Immature natural killer cell (primary cell): ENCODE data around the gene CXCR3. TPM values are rescaled to one million over a fixed set of nuclear protein-coding genes. Genes with fewer than 3 reads are reported as not detected.
"Not testable (repeated sequence)": the region's sequence is repeated elsewhere in the genome, so short reads cannot be mapped to it uniquely, and the experiment has no call there.

Experiments
- DNase-seq, 3 donors: peaks; one replicate each; pipeline ENCODE4 v3.0.0; 2022; ENCODE audit warnings: mixed read lengths in 1 of 3
- H3K27ac Mint-ChIP-seq, 6 donors: one replicate each; pipeline ENCODE4 v1.8.0; 2020; ENCODE audit warnings: mixed read lengths in 6 of 6, mild to moderate bottlenecking in 5 of 6, inconsistent platforms in 4 of 6, moderate library complexity in 3 of 6
- H3K27me3 Mint-ChIP-seq, 3 donors: one replicate each; pipeline ENCODE4 v1.8.0; 2020 to 2021; ENCODE audit warnings: low read depth in 3 of 3, mild to moderate bottlenecking in 3 of 3, mixed read lengths in 3 of 3, moderate library complexity in 3 of 3, inconsistent platforms in 1 of 3
- H3K36me3 Mint-ChIP-seq, 3 donors: one replicate each; pipeline ENCODE4 v1.8.0; 2020; ENCODE audit warnings: mixed read lengths in 3 of 3, inconsistent platforms in 2 of 3, mild to moderate bottlenecking in 2 of 3
- H3K4me1 Mint-ChIP-seq, 2 donors: one replicate each; pipeline ENCODE4 v1.8.0; 2020; ENCODE audit warnings: inconsistent platforms in 2 of 2, mild to moderate bottlenecking in 2 of 2, mixed read lengths in 2 of 2, moderate library complexity in 1 of 2
- H3K4me3 Mint-ChIP-seq, 5 donors: one replicate each; pipeline ENCODE4 v1.8.0; 2020; ENCODE audit warnings: mild to moderate bottlenecking in 5 of 5, mixed read lengths in 5 of 5, inconsistent platforms in 3 of 5, moderate library complexity in 3 of 5
- H3K9me3 Mint-ChIP-seq, 6 donors: one replicate each; pipeline ENCODE4 v1.8.0; 2020; ENCODE audit warnings: mild to moderate bottlenecking in 6 of 6, mixed read lengths in 6 of 6, inconsistent platforms in 4 of 6, moderate library complexity in 3 of 6
- polyA plus RNA-seq, 3 donors: library from polyadenylated mRNA; unstranded; fragments of 300-500 nt; fragmentation: Illumina TruSeq; gene quantifications; one replicate each; pipeline ENCODE4 v1.2.3, GENCODE V29; 2021

Gene CXCR3
- 100 to 1,000 TPM in 1 of 3 donors, 10 to 100 TPM in 2; 31.1 to 108 (median 34.3) TPM for polyA plus RNA-seq

DNA sequence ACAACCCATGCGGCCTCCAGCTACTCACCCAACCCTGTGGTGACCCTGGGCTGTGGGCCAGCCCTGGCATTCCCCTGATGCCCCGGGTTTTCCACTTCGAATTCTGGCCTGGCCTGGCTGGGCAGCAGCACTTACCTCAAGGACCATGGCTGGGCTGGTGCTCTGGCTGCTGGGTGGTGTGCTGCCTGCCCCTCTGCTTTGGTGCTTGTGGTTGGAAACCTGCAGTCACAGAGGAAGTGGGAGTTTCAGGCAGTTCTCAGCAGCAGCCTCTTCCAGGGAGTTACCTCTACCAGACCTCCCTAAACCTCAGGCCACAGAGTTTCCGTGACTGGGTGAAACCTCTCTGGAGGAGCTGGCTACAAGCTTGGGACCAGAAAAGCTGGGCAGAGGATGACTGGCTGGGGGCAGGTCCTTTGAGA lies at the start of gene CXCR3:
CXCR3 (minus strand) TSS at position 209 of the 419 bp plus-strand sequence; CDS start at position 147, 62 bp downstream.
- peaks cover 79 to 92% of the 10 kb centered on the region in 2 donors for H3K4me1 Mint-ChIP-seq
- H3K27me3 Mint-ChIP-seq, result peaks cover 15 to 21% (median 15%) of the 10 kb centered on the region in 3 donors
- H3K4me3 Mint-ChIP-seq, result peak within 1 kb of the TSS; percentile 84 to 92 (median 87)
- H3K9me3 Mint-ChIP-seq, result no peaks in the 10 kb centered on the region
- peak; percentile 60 to 67 (median 62) for DNase-seq
- peaks cover 0 to 15% (median 5%) of the 10 kb centered on the region in 3 donors for H3K36me3 Mint-ChIP-seq
- H3K27ac Mint-ChIP-seq, result peak within 1 kb of the TSS; percentile 88 to 97 (median 94)

DNA sequence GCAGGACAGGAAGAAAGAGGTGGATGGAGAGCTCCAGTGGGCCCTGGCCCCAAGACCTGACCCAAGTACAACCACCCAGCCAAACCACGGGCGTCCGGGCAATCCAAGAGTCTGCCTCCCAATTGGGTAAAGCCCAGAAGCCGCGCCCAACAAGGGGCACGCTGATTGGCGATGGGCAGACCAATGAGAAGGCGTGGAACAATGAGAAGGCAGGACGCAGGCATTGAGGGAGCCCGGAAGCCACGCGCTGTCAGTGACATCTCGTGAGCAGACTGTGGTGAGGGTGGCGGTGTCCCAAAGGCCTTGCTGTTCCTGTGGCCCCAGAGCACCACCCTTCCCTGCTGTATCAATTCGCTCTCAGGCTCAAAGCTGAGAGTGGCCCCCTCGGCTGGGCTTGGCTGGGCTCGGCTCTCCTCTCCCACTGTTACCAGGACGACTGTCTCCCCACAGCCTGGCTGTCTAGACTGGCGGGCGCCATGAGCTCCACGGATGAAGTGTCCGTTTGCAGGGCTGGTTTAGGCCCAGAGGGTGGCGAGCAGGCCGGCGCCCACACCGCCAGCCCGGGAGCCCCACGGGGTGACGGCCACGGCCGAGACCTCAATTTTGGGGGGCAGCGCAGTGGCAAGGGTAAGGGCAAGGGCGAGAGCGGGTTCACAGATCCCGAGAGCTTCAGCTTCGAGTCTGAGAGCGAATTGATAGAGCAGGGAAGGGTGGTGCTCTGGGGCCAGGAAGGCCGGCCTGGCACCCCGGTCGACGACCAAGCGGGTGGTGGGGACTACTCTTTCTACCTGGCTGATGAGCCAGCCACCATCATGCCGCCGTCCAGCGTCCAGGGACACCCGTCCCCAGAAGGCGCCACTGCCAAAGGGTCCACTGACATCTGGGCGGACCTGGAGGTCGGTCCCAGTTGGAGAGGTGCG lies 49.3 kb upstream of the CXCR3 start, which contains the start of gene LOC101059915:
LOC101059915 (plus strand) TSS at position 219 of the 920 bp plus-strand sequence.
- H3K4me3 Mint-ChIP-seq, result no peak within 1 kb of the TSS
- no peak for DNase-seq
- H3K27ac Mint-ChIP-seq, result no peak within 1 kb of the TSS
- H3K9me3 Mint-ChIP-seq, result no peaks in the 10 kb centered on the region
- no peaks in the 10 kb centered on the region for H3K36me3 Mint-ChIP-seq
- peaks cover 10 to 12% of the 10 kb centered on the region in 2 donors for H3K4me1 Mint-ChIP-seq
- H3K27me3 Mint-ChIP-seq, result peaks cover 3 to 17% (median 3%) of the 10 kb centered on the region in 3 donors

GRCh38 chrX:71666240-71667223 lies 48.2 kb upstream of the CXCR3 start:
- H3K4me3 Mint-ChIP-seq, result no peak overlapping the region
- H3K4me1 Mint-ChIP-seq, result peaks cover 17 to 18% of the 10 kb centered on the region in 2 donors
- H3K9me3 Mint-ChIP-seq, result no peaks in the 10 kb centered on the region
- H3K27ac Mint-ChIP-seq, result no peak overlapping the region
- peaks cover 5 to 14% (median 6%) of the 10 kb centered on the region in 3 donors for H3K27me3 Mint-ChIP-seq
- DNase-seq, result no peak
- H3K36me3 Mint-ChIP-seq, result no peaks in the 10 kb centered on the region

- Mint-ChIP-seq H3K4me1 (peaks cover 15 to 25% of the 10 kb centered on the region in 2 donors), H3K36me3 (no peaks in the 10 kb centered on the region), H3K4me3 (no peak overlapping the region), H3K27ac (no peak overlapping the region), H3K9me3 (no peaks in the 10 kb centered on the region), H3K27me3 (peaks cover 5 to 17% (median 6%) of the 10 kb centered on the region in 3 donors)
- no peak for DNase-seq
Measured at GRCh38 chrX:71665747-71666146, 47.4 kb upstream of the CXCR3 start.

DNA sequence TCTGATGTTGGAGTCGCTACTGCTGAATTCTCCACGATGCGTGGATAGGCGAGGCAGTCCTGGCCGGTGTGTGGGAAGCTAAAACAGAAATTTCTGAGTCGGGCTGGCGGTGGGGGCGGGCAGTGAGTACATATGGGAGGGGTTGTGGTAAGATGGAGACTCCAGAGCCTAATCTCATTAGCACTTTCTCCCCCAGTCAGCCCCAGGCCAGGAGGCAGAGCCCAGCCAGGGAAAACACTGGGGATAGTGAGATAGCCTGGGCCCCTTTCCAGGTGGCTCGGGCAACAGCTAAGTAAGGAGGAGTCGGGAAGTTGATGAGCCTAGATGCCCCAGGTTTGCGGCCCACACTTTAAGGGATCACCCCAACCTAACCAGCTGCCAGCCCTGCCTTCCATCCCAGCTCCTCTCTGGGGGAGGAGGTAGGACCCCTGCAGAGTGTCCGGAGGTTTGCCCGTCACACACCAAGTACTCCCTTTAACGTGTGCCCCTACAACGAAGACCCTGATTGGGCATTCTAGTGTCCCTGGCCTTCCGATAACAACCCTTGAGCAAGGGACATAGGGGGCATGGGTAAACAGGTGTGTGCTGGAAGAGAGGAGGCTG lies 46.7 kb upstream of the CXCR3 start:
- Mint-ChIP-seq H3K36me3 (no peaks in the 10 kb centered on the region), H3K4me1 (peaks cover 15 to 28% of the 10 kb centered on the region in 2 donors), H3K4me3 (no peak overlapping the region), H3K9me3 (no peaks in the 10 kb centered on the region), H3K27me3 (peaks cover 5 to 23% (median 6%) of the 10 kb centered on the region in 3 donors), H3K27ac (no peak overlapping the region)
- no peak for DNase-seq

DNA sequence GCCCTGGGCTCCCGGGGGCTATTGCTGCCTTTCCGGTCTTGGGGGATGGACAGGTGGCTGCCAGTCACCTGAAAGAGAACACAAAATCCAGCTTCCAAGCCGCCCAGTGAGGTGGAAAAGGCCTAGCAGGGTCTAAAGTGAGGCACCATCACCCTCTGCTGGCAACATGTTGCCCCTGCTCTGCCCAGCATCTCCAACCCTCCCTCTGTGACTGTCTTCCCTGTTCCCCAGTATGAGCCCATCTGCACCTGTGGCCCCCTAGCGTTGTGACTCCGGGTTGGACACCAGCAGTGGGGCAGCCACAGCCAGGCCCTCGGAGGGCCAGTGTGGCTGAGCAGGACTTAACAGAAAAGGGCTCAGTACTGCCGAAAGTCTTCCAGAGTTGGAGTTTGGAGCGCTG lies 45.9 kb upstream of the CXCR3 start:
- not testable (repeated sequence) for H3K9me3 Mint-ChIP-seq, DNase-seq, H3K4me3 Mint-ChIP-seq, H3K36me3 Mint-ChIP-seq, H3K27ac Mint-ChIP-seq
- peaks cover 15 to 28% of the 10 kb centered on the region in 2 donors for H3K4me1 Mint-ChIP-seq
- H3K27me3 Mint-ChIP-seq, result peaks cover 5 to 15% (median 5%) of the 10 kb centered on the region in 3 donors

DNA sequence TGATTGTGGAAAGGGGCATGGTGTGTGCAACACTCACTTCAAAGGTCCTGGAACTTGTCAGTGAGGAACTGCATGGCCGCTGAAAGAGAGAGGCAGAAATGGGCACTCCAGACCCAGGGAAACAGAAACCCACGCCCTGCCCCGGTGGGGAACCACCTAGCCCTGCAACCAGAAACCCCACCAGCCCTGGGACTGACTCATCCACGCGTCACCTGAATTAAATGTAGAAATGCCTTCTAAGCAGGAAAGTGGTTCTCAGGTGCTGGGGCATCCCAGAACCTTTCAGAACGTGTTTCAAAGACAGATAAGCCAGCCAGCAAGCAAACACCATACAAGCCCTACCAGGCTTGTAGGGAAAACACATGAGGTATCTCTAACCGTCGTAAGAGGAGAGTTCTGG lies 44.9 kb upstream of the CXCR3 start:
- not testable (repeated sequence) for H3K36me3 Mint-ChIP-seq, H3K9me3 Mint-ChIP-seq
- Mint-ChIP-seq H3K4me3 (peak overlapping the region in 2 of 5 donors; percentile 5 to 26), H3K27ac (peak overlapping the region in 2 of 6 donors; percentile 31 to 83), H3K27me3 (peaks cover 5 to 13% (median 7%) of the 10 kb centered on the region in 3 donors), H3K4me1 (peaks cover 15 to 28% of the 10 kb centered on the region in 2 donors)
- peak in 2 of 3 donors; percentile 22 for DNase-seq

DNA sequence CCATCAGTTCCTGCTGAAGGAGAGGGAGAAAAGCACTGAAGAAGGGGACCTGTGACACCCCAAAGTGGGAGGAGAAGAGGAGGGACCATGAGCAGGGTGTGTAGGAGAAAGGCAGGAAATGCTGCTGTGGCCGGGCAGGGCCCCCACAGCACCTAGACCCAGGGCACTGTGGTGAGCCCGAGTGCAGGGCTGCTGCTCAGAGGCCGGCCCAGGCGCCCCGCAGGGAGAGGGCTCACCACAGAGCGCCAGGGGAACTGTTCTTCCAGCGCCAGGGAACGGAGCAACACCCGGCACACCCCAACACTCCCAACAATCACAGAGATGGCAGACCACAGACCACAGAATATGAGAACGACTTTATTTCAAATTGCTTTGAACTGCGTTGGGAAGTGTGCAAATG lies 44.3 kb upstream of the CXCR3 start:
- Mint-ChIP-seq H3K27me3 (peaks cover 5 to 13% (median 7%) of the 10 kb centered on the region in 3 donors), H3K4me1 (peaks cover 15 to 28% of the 10 kb centered on the region in 2 donors), H3K4me3 (peak overlapping the region; percentile 62 to 69 (median 63)), H3K27ac (peak overlapping the region; percentile 0 to 77 (median 54))
- H3K9me3 Mint-ChIP-seq, H3K36me3 Mint-ChIP-seq: not testable (repeated sequence)
- DNase-seq, result peak in 2 of 3 donors; percentile 28 to 30

- Mint-ChIP-seq H3K36me3 (no peaks in the 10 kb centered on the region), H3K9me3 (no peaks in the 10 kb centered on the region), H3K4me1 (peaks cover 15 to 28% of the 10 kb centered on the region in 2 donors), H3K27ac (peak overlapping the region in 3 of 6 donors; percentile 1 to 72 (median 62)), H3K27me3 (peaks cover 3 to 13% (median 7%) of the 10 kb centered on the region in 3 donors), H3K4me3 (no peak overlapping the region)
- no peak for DNase-seq
Measured at GRCh38 chrX:71661919-71662318, 43.6 kb upstream of the CXCR3 start.

- H3K27ac Mint-ChIP-seq, result peak overlapping the region in 1 of 6 donors; percentile 30
- peaks cover 15 to 28% of the 10 kb centered on the region in 2 donors for H3K4me1 Mint-ChIP-seq
- H3K4me3 Mint-ChIP-seq, result no peak overlapping the region
- DNase-seq, result no peak
- H3K36me3 Mint-ChIP-seq, result no peaks in the 10 kb centered on the region
- H3K9me3 Mint-ChIP-seq, result no peaks in the 10 kb centered on the region
- peaks cover 4 to 15% (median 7%) of the 10 kb centered on the region in 3 donors for H3K27me3 Mint-ChIP-seq
Measured at GRCh38 chrX:71660562-71661416, 42.5 kb upstream of the CXCR3 start.

GRCh38 chrX:71659959-71660358 lies 41.6 kb upstream of the CXCR3 start:
- DNase-seq, result no peak
- Mint-ChIP-seq H3K27ac (no peak overlapping the region), H3K4me3 (no peak overlapping the region), H3K36me3 (no peaks in the 10 kb centered on the region), H3K9me3 (no peaks in the 10 kb centered on the region), H3K4me1 (peaks cover 15 to 28% of the 10 kb centered on the region in 2 donors), H3K27me3 (peaks cover 4 to 18% (median 7%) of the 10 kb centered on the region in 3 donors)

DNA sequence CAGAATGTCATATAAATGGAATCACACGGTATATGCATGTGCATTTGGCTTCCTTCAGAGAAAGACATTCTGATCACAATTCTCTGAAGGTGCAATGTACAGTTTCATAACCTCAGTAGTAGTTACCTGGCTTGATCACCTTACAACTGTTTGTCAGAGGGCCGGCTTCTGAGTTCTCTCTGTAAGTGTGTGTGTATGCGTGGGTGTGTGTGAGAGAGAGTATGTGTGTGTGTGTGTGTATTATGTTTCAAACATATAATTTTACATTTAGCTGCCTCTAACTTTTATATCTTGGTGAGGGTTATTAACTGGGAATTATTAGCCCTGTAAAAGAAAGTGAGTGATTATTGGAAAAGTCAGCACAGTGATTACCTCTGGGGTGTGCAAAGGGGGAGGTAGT lies 41.0 kb upstream of the CXCR3 start:
- Mint-ChIP-seq H3K4me1 (peaks cover 15 to 28% of the 10 kb centered on the region in 2 donors), H3K4me3 (no peak overlapping the region), H3K27me3 (peaks cover 6 to 23% (median 7%) of the 10 kb centered on the region in 3 donors), H3K36me3 (no peaks in the 10 kb centered on the region), H3K9me3 (no peaks in the 10 kb centered on the region), H3K27ac (no peak overlapping the region)
- DNase-seq, result no peak
